Immature natural killer cell (primary cell): ENCODE results near the gene AVPR1A. TPM values are rescaled to one million over a fixed set of nuclear protein-coding genes. Genes with fewer than 3 reads are reported as not detected.

Experiments
- DNase-seq, 3 donors: peaks; one replicate each; pipeline ENCODE4 v3.0.0; 2022; ENCODE audit warnings: mixed read lengths in 1 of 3
- H3K27ac Mint-ChIP-seq, 6 donors: one replicate each; pipeline ENCODE4 v1.8.0; 2020; ENCODE audit warnings: mixed read lengths in 6 of 6, mild to moderate bottlenecking in 5 of 6, inconsistent platforms in 4 of 6, moderate library complexity in 3 of 6
- H3K27me3 Mint-ChIP-seq, 3 donors: one replicate each; pipeline ENCODE4 v1.8.0; 2020 to 2021; ENCODE audit warnings: low read depth in 3 of 3, mild to moderate bottlenecking in 3 of 3, mixed read lengths in 3 of 3, moderate library complexity in 3 of 3, inconsistent platforms in 1 of 3
- H3K36me3 Mint-ChIP-seq, 3 donors: one replicate each; pipeline ENCODE4 v1.8.0; 2020; ENCODE audit warnings: mixed read lengths in 3 of 3, inconsistent platforms in 2 of 3, mild to moderate bottlenecking in 2 of 3
- H3K4me1 Mint-ChIP-seq, 2 donors: one replicate each; pipeline ENCODE4 v1.8.0; 2020; ENCODE audit warnings: inconsistent platforms in 2 of 2, mild to moderate bottlenecking in 2 of 2, mixed read lengths in 2 of 2, moderate library complexity in 1 of 2
- H3K4me3 Mint-ChIP-seq, 5 donors: one replicate each; pipeline ENCODE4 v1.8.0; 2020; ENCODE audit warnings: mild to moderate bottlenecking in 5 of 5, mixed read lengths in 5 of 5, inconsistent platforms in 3 of 5, moderate library complexity in 3 of 5
- H3K9me3 Mint-ChIP-seq, 6 donors: one replicate each; pipeline ENCODE4 v1.8.0; 2020; ENCODE audit warnings: mild to moderate bottlenecking in 6 of 6, mixed read lengths in 6 of 6, inconsistent platforms in 4 of 6, moderate library complexity in 3 of 6
- polyA plus RNA-seq, 3 donors: library from polyadenylated mRNA; unstranded; fragments of 300-500 nt; fragmentation: Illumina TruSeq; gene quantifications; one replicate each; pipeline ENCODE4 v1.2.3, GENCODE V29; 2021

AVPR1A gene
- polyA plus RNA-seq, 3 donors from 2014 or later = not detected

GRCh38 chr12:63138488-63138887 is 12.5 kb downstream of the AVPR1A start:
- H3K9me3 Mint-ChIP-seq = peaks cover 0 to 4% (median 0%) of the 10 kb centered on the region in 6 donors
- no peak for DNase-seq
- no peak overlapping the region for H3K27ac Mint-ChIP-seq
- H3K4me1 Mint-ChIP-seq = no peaks in the 10 kb centered on the region
- no peaks in the 10 kb centered on the region for H3K27me3 Mint-ChIP-seq
- no peaks in the 10 kb centered on the region for H3K36me3 Mint-ChIP-seq
- no peak overlapping the region for H3K4me3 Mint-ChIP-seq

- peaks cover 0 to 3% (median 0%) of the 10 kb centered on the region in 6 donors for H3K9me3 Mint-ChIP-seq
- no peak overlapping the region for H3K27ac Mint-ChIP-seq
- H3K4me3 Mint-ChIP-seq = no peak overlapping the region
- H3K4me1 Mint-ChIP-seq = no peaks in the 10 kb centered on the region
- H3K36me3 Mint-ChIP-seq = no peaks in the 10 kb centered on the region
- no peak for DNase-seq
- peaks cover 0 to 2% (median 0%) of the 10 kb centered on the region in 3 donors for H3K27me3 Mint-ChIP-seq
Measured at GRCh38 chr12:63133981-63134380, 17.0 kb downstream of the AVPR1A start.

DNA sequence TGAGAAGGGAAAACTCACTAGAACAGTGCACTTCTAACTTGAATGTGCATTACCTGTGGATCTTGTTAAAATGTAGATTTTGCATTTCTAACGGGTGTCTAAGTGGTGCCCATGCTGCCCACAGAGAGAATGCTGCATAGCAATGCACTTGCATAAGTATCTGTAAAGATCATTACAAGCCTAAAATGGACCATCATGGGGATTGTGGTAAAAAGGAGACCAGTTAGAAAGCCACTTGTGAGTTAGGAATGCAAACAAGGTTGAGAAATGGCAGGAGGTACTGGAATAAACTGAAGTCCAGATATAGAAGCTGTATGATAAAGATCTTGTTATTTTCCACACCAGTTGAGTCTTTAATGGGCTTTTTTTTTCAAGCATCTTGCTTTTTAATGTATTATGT is 18.8 kb downstream of the AVPR1A start:
- Mint-ChIP-seq H3K36me3 (no peaks in the 10 kb centered on the region), H3K4me3 (no peak overlapping the region), H3K27ac (no peak overlapping the region), H3K9me3 (peaks cover 0 to 5% (median 0%) of the 10 kb centered on the region in 6 donors), H3K27me3 (peaks cover 0 to 2% (median 0%) of the 10 kb centered on the region in 3 donors), H3K4me1 (no peaks in the 10 kb centered on the region)
- DNase-seq = no peak

- Mint-ChIP-seq H3K4me3 (no peak overlapping the region), H3K27ac (no peak overlapping the region), H3K27me3 (peaks cover 0 to 2% (median 0%) of the 10 kb centered on the region in 3 donors), H3K4me1 (no peaks in the 10 kb centered on the region), H3K9me3 (peaks cover 0 to 5% (median 0%) of the 10 kb centered on the region in 6 donors), H3K36me3 (no peaks in the 10 kb centered on the region)
- DNase-seq = no peak
Measured at GRCh38 chr12:63129927-63130326, 21.1 kb downstream of the AVPR1A start.

GRCh38 chr12:63124778-63125177 is 26.2 kb downstream of the AVPR1A start:
- no peaks in the 10 kb centered on the region for H3K4me1 Mint-ChIP-seq
- no peaks in the 10 kb centered on the region for H3K36me3 Mint-ChIP-seq
- no peak overlapping the region for H3K27ac Mint-ChIP-seq
- peaks cover 0 to 2% (median 0%) of the 10 kb centered on the region in 6 donors for H3K9me3 Mint-ChIP-seq
- no peak for DNase-seq
- H3K27me3 Mint-ChIP-seq = no peaks in the 10 kb centered on the region
- H3K4me3 Mint-ChIP-seq = no peak overlapping the region

- no peaks in the 10 kb centered on the region for H3K36me3 Mint-ChIP-seq
- peaks cover 0 to 2% (median 0%) of the 10 kb centered on the region in 3 donors for H3K27me3 Mint-ChIP-seq
- H3K4me3 Mint-ChIP-seq = no peak overlapping the region
- no peaks in the 10 kb centered on the region for H3K9me3 Mint-ChIP-seq
- H3K27ac Mint-ChIP-seq = no peak overlapping the region
- H3K4me1 Mint-ChIP-seq = no peaks in the 10 kb centered on the region
- no peak for DNase-seq
Measured at GRCh38 chr12:63103494-63104131, 47.4 kb downstream of the AVPR1A start.

- H3K27ac Mint-ChIP-seq = no peak overlapping the region
- no peak overlapping the region for H3K4me3 Mint-ChIP-seq
- H3K27me3 Mint-ChIP-seq = peaks cover 0 to 2% (median 0%) of the 10 kb centered on the region in 3 donors
- H3K9me3 Mint-ChIP-seq = no peaks in the 10 kb centered on the region
- DNase-seq = no peak
- no peaks in the 10 kb centered on the region for H3K36me3 Mint-ChIP-seq
- no peaks in the 10 kb centered on the region for H3K4me1 Mint-ChIP-seq
Measured at GRCh38 chr12:63101920-63102319, 49.1 kb downstream of the AVPR1A start.

- Mint-ChIP-seq H3K27me3 (peaks cover 0 to 2% (median 2%) of the 10 kb centered on the region in 3 donors), H3K4me3 (no peak overlapping the region), H3K4me1 (no peaks in the 10 kb centered on the region), H3K9me3 (peaks cover 0 to 2% (median 0%) of the 10 kb centered on the region in 6 donors), H3K36me3 (no peaks in the 10 kb centered on the region), H3K27ac (no peak overlapping the region)
- no peak for DNase-seq
Measured at GRCh38 chr12:63098851-63099250, 52.1 kb downstream of the AVPR1A start.

- DNase-seq = no peak
- H3K4me1 Mint-ChIP-seq = no peaks in the 10 kb centered on the region
- H3K9me3 Mint-ChIP-seq = peaks cover 0 to 2% (median 0%) of the 10 kb centered on the region in 6 donors
- no peak overlapping the region for H3K27ac Mint-ChIP-seq
- peaks cover 0 to 2% (median 2%) of the 10 kb centered on the region in 3 donors for H3K27me3 Mint-ChIP-seq
- H3K4me3 Mint-ChIP-seq = no peak overlapping the region
- no peaks in the 10 kb centered on the region for H3K36me3 Mint-ChIP-seq
Measured at GRCh38 chr12:63095369-63095980, 55.5 kb downstream of the AVPR1A start.

DNA sequence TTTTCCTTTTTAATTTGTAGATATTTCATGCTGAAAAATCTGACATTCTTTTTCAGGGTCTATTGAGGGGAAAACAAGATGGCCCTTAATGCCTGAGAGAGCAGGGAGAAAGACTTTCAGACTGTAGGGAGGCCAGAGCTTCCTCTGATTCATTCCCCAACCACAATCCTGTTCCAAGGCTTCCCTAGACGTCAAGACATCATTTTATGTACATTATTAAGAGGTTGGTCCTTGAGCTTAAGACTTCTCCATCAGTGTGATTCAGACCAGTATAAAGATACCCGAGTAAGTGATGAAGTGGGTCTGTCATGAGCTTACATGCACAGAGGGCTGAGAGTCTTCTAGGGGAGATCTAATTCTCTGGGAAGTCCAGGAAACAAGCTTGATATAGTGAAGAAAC is 57.3 kb downstream of the AVPR1A start:
- DNase-seq = no peak
- H3K27ac Mint-ChIP-seq = no peak overlapping the region
- H3K4me1 Mint-ChIP-seq = no peaks in the 10 kb centered on the region
- H3K36me3 Mint-ChIP-seq = no peaks in the 10 kb centered on the region
- H3K9me3 Mint-ChIP-seq = peaks cover 0 to 2% (median 0%) of the 10 kb centered on the region in 6 donors
- peaks cover 0 to 2% (median 0%) of the 10 kb centered on the region in 3 donors for H3K27me3 Mint-ChIP-seq
- no peak overlapping the region for H3K4me3 Mint-ChIP-seq

DNA sequence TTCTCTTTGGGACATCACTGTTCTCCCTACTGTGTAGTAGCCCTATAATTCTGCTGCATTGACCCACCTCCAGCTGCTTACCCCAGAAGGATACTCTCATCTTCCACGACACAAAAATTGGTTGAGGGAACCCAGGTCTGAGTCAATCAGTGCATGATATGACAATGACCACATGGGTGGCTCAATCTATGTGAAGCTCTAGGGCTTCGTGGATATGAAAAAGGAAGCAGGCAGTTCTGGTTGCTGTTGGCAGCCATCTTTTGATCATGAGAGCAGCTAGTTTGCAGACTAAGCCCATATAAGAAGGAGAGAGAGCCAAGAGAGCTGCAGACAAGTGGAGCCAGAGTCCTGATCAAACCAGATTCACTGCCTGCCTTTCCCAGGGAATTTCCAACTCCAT is 57.9 kb downstream of the AVPR1A start:
- peaks cover 0 to 2% (median 0%) of the 10 kb centered on the region in 3 donors for H3K27me3 Mint-ChIP-seq
- H3K4me1 Mint-ChIP-seq = no peaks in the 10 kb centered on the region
- H3K36me3 Mint-ChIP-seq = no peaks in the 10 kb centered on the region
- no peak overlapping the region for H3K27ac Mint-ChIP-seq
- peaks cover 0 to 2% (median 0%) of the 10 kb centered on the region in 6 donors for H3K9me3 Mint-ChIP-seq
- no peak for DNase-seq
- H3K4me3 Mint-ChIP-seq = no peak overlapping the region

Other genes starting within 250 kb of the AVPR1A start
- under 1 TPM in 1 of 3 donors, not detected in 2; 0.50 TPM for gene PPM1H, start 216.1 kb downstream of the AVPR1A start, polyA plus RNA-seq